Gastroesophageal sphincter (tissue), 4 donors: Measurements from ENCODE around the gene LRRC63. TPM values are rescaled to one million over a fixed set of nuclear protein-coding genes. Genes with fewer than 3 reads are reported as not detected.
"Not testable (repeated sequence)": the region's sequence is repeated elsewhere in the genome, so short reads cannot be mapped to it uniquely, and the experiment has no call there.

Experiments
- ATAC-seq: fragments of 150-250 bp; one replicate; pipeline ENCODE4 v1.9.1; 2016; ENCODE audit warnings: mild to moderate bottlenecking, moderate library complexity
- H3K27ac ChIP-seq, 4 donors: fragments of 200-600 bp; sonication (generic) in 3 of 4; 1 replicate in 3 of 4; 2 replicates in 1 of 4; pipeline ENCODE4 v1.5.1; 2016 to 2019
- H3K27me3 ChIP-seq: fragments of 200-600 bp; sonication (generic); one replicate; pipeline ENCODE4 v1.5.1; 2019
- H3K36me3 ChIP-seq, 2 donors: fragments of 200-600 bp; sonication (generic); one replicate each; pipeline ENCODE4 v1.5.1; 2019; ENCODE audit warnings: control low read depth in 1 of 2
- H3K4me1 ChIP-seq, 3 donors: fragments of 200-600 bp; sonication (generic); 1 replicate in 2 of 3; 2 replicates in 1 of 3; pipeline ENCODE4 v1.5.1; 2016 to 2019; ENCODE audit warnings: control low read depth in 2 of 3
- H3K4me3 ChIP-seq, 2 donors: fragments of 200-600 bp; sonication (generic); one replicate each; pipeline ENCODE4 v1.5.1; 2019; ENCODE audit warnings: mild to moderate bottlenecking in 1 of 2, moderate library complexity in 1 of 2
- H3K9me3 ChIP-seq, 3 donors: fragments of 200-600 bp; sonication (generic); one replicate each; pipeline ENCODE4 v1.5.1; 2017 to 2019; ENCODE audit warnings: control low read depth in 2 of 3
- EP300 ChIP-seq: sonication (generic); formaldehyde crosslinking; IDR thresholded peaks from one replicate; pipeline ENCODE4 v1.6.1; 2017; ENCODE audit warnings: antibody characterized with exemption, mild to moderate bottlenecking
- POLR2A ChIP-seq, 2 donors: fragments of 450-650 bp; IDR thresholded peaks; one replicate each; pipeline ENCODE4 v1.6.1; 2017; ENCODE audit warnings: antibody characterized with exemption in 2 of 2, mild to moderate bottlenecking in 2 of 2, moderate library complexity in 1 of 2
- POLR2AphosphoS5 ChIP-seq: sonication (generic); formaldehyde crosslinking; IDR thresholded peaks from one replicate; pipeline ENCODE4 v1.6.1; 2017; ENCODE audit warnings: antibody characterized with exemption
- WGBS, 2 donors: methylation state at CpG; one replicate each; pipeline ENCODE4 v1.1.5; 2018; ENCODE audit warnings: low coverage in 1 of 2; 5-methylcytosine and 5-hydroxymethylcytosine counted together
- total RNA-seq, 4 donors: library from RNA; depleted of rRNA; stranded (reverse); fragments of >200 nt; gene quantifications; one replicate each; pipeline ENCODE4 v1.1.0, GENCODE V29; 2016
- TF ChIP-seq, protein P1 (sequence below), 4 experiments: fragments of 200-600 bp in 2 of 4; fragments of 450-650 bp in 2 of 4; sonication (generic) in 1 of 4; IDR thresholded peaks; one replicate each; pipeline ENCODE4 v1.5.1; 2017 to 2019; ENCODE audit warnings: antibody characterized with exemption in 4 of 4, mild to moderate bottlenecking in 2 of 4, moderate library complexity in 2 of 4

The LRRC63 gene
- total RNA-seq, 4 donors from 2014 or later = not detected

DNA sequence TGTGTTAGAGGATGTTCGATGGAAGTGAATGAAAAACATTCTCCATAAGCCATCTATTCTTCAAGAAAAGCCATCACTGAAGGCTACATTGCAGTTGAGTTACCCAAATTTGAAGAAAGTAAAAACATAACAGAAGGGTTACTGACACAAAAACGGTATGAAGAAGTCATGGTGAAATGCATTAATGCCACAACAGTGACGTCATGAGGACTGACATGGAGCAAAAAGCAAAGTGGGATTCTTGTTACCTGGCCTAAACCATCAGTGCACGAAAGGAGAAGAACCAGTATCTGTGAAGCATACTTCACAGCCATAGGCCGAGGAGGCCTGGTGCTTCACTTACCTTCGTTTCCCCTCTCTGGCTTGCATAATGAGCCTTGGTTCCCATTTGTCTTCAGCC, 58.7 kb downstream of the LRRC63 start:
- Histone ChIP-seq H3K4me3 (no peak overlapping the region), H3K27me3 (no peaks in the 10 kb centered on the region), H3K27ac (no peak overlapping the region), H3K9me3 (no peaks in the 10 kb centered on the region), H3K4me1 (no peaks in the 10 kb centered on the region), H3K36me3 (no peaks in the 10 kb centered on the region)
- TF ChIP-seq POLR2AphosphoS5 = no peak
- TF ChIP-seq, protein P1, sequence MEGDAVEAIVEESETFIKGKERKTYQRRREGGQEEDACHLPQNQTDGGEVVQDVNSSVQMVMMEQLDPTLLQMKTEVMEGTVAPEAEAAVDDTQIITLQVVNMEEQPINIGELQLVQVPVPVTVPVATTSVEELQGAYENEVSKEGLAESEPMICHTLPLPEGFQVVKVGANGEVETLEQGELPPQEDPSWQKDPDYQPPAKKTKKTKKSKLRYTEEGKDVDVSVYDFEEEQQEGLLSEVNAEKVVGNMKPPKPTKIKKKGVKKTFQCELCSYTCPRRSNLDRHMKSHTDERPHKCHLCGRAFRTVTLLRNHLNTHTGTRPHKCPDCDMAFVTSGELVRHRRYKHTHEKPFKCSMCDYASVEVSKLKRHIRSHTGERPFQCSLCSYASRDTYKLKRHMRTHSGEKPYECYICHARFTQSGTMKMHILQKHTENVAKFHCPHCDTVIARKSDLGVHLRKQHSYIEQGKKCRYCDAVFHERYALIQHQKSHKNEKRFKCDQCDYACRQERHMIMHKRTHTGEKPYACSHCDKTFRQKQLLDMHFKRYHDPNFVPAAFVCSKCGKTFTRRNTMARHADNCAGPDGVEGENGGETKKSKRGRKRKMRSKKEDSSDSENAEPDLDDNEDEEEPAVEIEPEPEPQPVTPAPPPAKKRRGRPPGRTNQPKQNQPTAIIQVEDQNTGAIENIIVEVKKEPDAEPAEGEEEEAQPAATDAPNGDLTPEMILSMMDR (IDR thresholded peaks at IDR 0.05) = no peak
- no peak for TF ChIP-seq EP300
- ATAC-seq = no peak
- 61 to 68% methylated on average over 5 of the region's 6 CpGs for WGBS, 2 donors

DNA sequence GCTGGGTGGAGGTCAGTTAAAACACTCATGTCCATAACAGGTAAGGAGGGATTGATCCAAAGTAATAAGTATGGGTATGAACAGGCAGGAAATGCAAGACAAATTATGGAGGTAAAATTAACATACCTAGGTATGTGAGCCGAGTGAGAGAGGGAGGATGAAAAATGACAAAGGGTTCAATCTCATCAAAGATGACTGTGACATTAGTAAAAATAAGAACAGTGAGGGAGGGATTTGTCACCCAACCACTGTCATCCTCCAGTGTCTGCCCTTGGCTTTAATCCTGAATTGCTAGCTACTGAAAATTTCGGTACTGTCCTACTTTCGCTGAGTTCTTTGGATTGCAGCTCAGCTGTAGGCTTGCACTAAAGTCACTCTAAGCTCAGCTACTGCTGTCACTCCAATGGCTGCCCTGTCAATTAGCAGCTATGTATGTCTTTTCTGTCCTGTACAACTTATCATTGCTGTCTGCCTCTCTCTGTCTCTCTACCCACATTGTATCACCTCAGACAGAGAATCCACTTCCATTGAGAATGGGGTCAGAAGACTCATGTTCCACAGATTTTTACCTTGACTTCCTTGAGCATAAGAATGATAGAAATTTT, 62.5 kb downstream of the LRRC63 start:
- 70 to 81% methylated on average over 3 of the region's 3 CpGs for WGBS, 2 donors
- Histone ChIP-seq H3K4me3 (no peak overlapping the region), H3K4me1 (no peaks in the 10 kb centered on the region), H3K27me3 (no peaks in the 10 kb centered on the region), H3K9me3 (no peaks in the 10 kb centered on the region), H3K27ac (no peak overlapping the region), H3K36me3 (no peaks in the 10 kb centered on the region)
- TF ChIP-seq POLR2AphosphoS5 (no peak), EP300 (no peak), POLR2A (IDR thresholded peaks at IDR 0.05) (no peak)
- TF ChIP-seq, protein P1 (IDR thresholded peaks at IDR 0.05) = no peak
- ATAC-seq = no peak

DNA sequence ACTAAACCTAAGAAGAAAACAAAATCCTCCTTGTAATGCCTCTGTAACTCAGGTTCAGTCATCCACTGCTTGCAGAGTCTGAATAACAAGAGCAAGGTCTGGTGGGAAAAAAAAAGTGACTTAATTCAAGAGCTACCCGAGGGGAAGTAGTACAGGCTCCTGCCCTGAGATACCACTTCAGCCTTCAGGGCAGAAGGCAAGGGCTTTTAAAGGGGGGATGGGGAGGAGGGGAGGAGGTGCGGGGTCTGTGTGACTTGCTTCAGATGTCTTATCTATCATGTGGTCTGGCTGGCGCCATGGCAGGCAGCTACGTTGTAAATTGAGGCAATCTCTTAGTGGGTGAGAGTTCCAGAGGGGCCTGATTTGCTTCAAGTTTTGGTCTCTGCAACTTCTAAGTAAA, 66.7 kb downstream of the LRRC63 start:
- TF ChIP-seq, protein P1 (IDR thresholded peaks at IDR 0.05) = no peak
- TF ChIP-seq EP300 (no peak), POLR2A (IDR thresholded peaks at IDR 0.05) (no peak), POLR2AphosphoS5 (no peak)
- 22 to 26% methylated on average over 4 of the region's 4 CpGs for WGBS, 2 donors
- Histone ChIP-seq H3K27ac (no peak overlapping the region), H3K27me3 (no peaks in the 10 kb centered on the region), H3K4me1 (no peaks in the 10 kb centered on the region), H3K36me3 (no peaks in the 10 kb centered on the region), H3K9me3 (no peaks in the 10 kb centered on the region), H3K4me3 (no peak overlapping the region)
- ATAC-seq = no peak

DNA sequence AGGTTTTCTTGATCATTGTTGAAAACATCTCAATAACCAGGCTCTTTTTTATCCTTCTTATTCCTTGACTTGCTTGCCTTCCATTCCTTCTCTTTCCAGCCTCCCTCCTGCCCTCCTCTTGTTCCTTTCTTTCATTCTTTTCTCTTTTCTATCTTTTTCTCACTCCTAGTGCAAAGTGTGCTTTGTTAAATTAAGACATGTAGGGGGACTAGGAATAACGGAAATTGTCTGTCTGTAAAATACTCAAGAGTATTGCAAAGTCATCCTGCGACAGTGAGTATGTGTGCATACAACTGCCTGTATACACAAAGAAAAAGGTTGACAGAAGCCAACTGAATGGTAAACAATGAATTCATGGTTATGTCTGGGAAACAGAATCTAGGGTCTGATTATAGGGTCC, 70.1 kb downstream of the LRRC63 start:
- H3K9me3 ChIP-seq = no peaks in the 10 kb centered on the region
- H3K4me1 ChIP-seq = no peaks in the 10 kb centered on the region
- no peak for ATAC-seq
- 60 to 66% methylated on average over 2 of the region's 2 CpGs for WGBS, 2 donors
- no peak overlapping the region for H3K27ac ChIP-seq
- H3K36me3 ChIP-seq = no peaks in the 10 kb centered on the region
- TF ChIP-seq POLR2AphosphoS5 = no peak
- TF ChIP-seq, protein P1 (IDR thresholded peaks at IDR 0.05) = no peak
- peaks cover 4% of the 10 kb centered on the region for H3K27me3 ChIP-seq
- no peak overlapping the region for H3K4me3 ChIP-seq

DNA sequence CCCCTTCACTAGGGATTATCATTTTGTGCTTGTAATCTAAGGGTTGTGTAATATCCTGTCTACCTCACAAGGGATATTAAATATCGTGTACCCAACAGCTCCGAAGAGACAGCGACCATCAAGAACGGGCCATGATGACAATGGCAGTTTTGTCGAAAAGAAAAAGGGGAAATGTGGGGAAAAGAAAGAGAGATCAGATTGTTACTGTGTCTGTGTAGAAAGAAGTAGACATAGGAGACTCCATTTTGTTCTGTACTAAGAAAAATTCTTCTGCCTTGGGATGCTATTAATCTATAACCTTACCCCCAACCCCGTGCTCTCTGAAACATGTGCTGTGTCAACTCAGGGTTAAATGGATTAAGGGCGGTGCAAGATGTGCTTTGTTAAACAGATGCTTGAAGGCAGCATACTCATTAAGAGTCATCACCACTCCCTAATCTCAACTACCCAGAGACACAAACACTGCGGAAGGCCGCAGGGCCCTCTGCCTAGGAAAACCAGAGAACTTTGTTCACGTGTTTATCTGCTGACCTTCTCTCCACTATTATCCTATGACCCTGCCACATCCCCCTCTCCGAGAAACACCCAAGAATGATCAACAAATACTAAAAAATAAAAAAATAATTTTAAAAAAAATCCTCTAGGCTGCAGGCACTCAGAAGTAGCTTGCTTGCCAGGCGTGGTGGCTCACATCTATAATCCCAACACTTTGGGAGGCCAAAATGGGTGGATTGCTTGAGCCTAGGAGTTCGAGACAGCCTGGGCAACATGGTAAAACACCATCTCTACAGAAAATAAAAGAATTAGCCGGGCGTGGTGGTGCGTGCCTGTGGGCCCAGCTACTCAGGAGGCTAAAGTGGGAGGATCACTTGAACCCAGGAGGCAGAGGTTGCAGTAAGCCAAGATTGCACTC, 72.4 kb downstream of the LRRC63 start:
- not testable (repeated sequence) for H3K27me3 ChIP-seq, H3K4me1 ChIP-seq, H3K36me3 ChIP-seq, H3K4me3 ChIP-seq, H3K9me3 ChIP-seq, H3K27ac ChIP-seq, ATAC-seq
- WGBS, 2 donors = 75 to 81% methylated on average over 9 to 11 of the region's 16 CpGs
